Immature natural killer cell (primary cell): Measurements from ENCODE around the gene DCTD. TPM values are rescaled to one million over a fixed set of nuclear protein-coding genes. Genes with fewer than 3 reads are reported as not detected.

Source experiments
- DNase-seq, 3 donors: peaks; one replicate each; pipeline ENCODE4 v3.0.0; 2022; ENCODE audit warnings: mixed read lengths in 1 of 3
- H3K27ac Mint-ChIP-seq, 6 donors: one replicate each; pipeline ENCODE4 v1.8.0; 2020; ENCODE audit warnings: mixed read lengths in 6 of 6, mild to moderate bottlenecking in 5 of 6, inconsistent platforms in 4 of 6, moderate library complexity in 3 of 6
- H3K27me3 Mint-ChIP-seq, 3 donors: one replicate each; pipeline ENCODE4 v1.8.0; 2020 to 2021; ENCODE audit warnings: low read depth in 3 of 3, mild to moderate bottlenecking in 3 of 3, mixed read lengths in 3 of 3, moderate library complexity in 3 of 3, inconsistent platforms in 1 of 3
- H3K36me3 Mint-ChIP-seq, 3 donors: one replicate each; pipeline ENCODE4 v1.8.0; 2020; ENCODE audit warnings: mixed read lengths in 3 of 3, inconsistent platforms in 2 of 3, mild to moderate bottlenecking in 2 of 3
- H3K4me1 Mint-ChIP-seq, 2 donors: one replicate each; pipeline ENCODE4 v1.8.0; 2020; ENCODE audit warnings: inconsistent platforms in 2 of 2, mild to moderate bottlenecking in 2 of 2, mixed read lengths in 2 of 2, moderate library complexity in 1 of 2
- H3K4me3 Mint-ChIP-seq, 5 donors: one replicate each; pipeline ENCODE4 v1.8.0; 2020; ENCODE audit warnings: mild to moderate bottlenecking in 5 of 5, mixed read lengths in 5 of 5, inconsistent platforms in 3 of 5, moderate library complexity in 3 of 5
- H3K9me3 Mint-ChIP-seq, 6 donors: one replicate each; pipeline ENCODE4 v1.8.0; 2020; ENCODE audit warnings: mild to moderate bottlenecking in 6 of 6, mixed read lengths in 6 of 6, inconsistent platforms in 4 of 6, moderate library complexity in 3 of 6
- polyA plus RNA-seq, 3 donors: library from polyadenylated mRNA; unstranded; fragments of 300-500 nt; fragmentation: Illumina TruSeq; gene quantifications; one replicate each; pipeline ENCODE4 v1.2.3, GENCODE V29; 2021

The DCTD gene
- polyA plus RNA-seq, 3 donors from 2014 or later: 75.1 to 131 (median 96.9) TPM

- Mint-ChIP-seq H3K4me3 (no peak overlapping the region), H3K27ac (no peak overlapping the region), H3K27me3 (peaks cover 0 to 2% (median 2%) of the 10 kb centered on the region in 3 donors), H3K4me1 (peaks cover 0 to 3% of the 10 kb centered on the region in 2 donors), H3K9me3 (no peaks in the 10 kb centered on the region), H3K36me3 (peaks cover 21 to 52% (median 33%) of the 10 kb centered on the region in 3 donors)
- no peak for DNase-seq
These were observed 22.4 kb downstream of the DCTD start for GRCh38 chr4:182894681-182895275.

GRCh38 chr4:182893474-182894080 is 23.6 kb downstream of the DCTD start:
- Mint-ChIP-seq H3K4me1 (peaks cover 0 to 3% of the 10 kb centered on the region in 2 donors), H3K4me3 (no peak overlapping the region), H3K27ac (peak overlapping the region in 1 of 6 donors; percentile 16), H3K9me3 (no peaks in the 10 kb centered on the region), H3K36me3 (peaks cover 32 to 62% (median 40%) of the 10 kb centered on the region in 3 donors), H3K27me3 (peaks cover 0 to 2% (median 2%) of the 10 kb centered on the region in 3 donors)
- DNase-seq: no peak

GRCh38 chr4:182893047-182893446 is 24.1 kb downstream of the DCTD start:
- Mint-ChIP-seq H3K9me3 (no peaks in the 10 kb centered on the region), H3K4me3 (no peak overlapping the region), H3K27me3 (peaks cover 0 to 2% (median 2%) of the 10 kb centered on the region in 3 donors), H3K27ac (peak overlapping the region in 1 of 6 donors; percentile 16), H3K4me1 (no peaks in the 10 kb centered on the region), H3K36me3 (peaks cover 32 to 63% (median 41%) of the 10 kb centered on the region in 3 donors)
- DNase-seq: no peak

- no peak overlapping the region for H3K27ac Mint-ChIP-seq
- peaks cover 0 to 2% (median 0%) of the 10 kb centered on the region in 3 donors for H3K27me3 Mint-ChIP-seq
- no peak for DNase-seq
- H3K36me3 Mint-ChIP-seq: peaks cover 52 to 75% (median 56%) of the 10 kb centered on the region in 3 donors
- no peaks in the 10 kb centered on the region for H3K4me1 Mint-ChIP-seq
- H3K9me3 Mint-ChIP-seq: no peaks in the 10 kb centered on the region
- H3K4me3 Mint-ChIP-seq: no peak overlapping the region
These were observed 27.0 kb downstream of the DCTD start for GRCh38 chr4:182890202-182890601.

- no peaks in the 10 kb centered on the region for H3K9me3 Mint-ChIP-seq
- H3K27ac Mint-ChIP-seq: peak overlapping the region in 2 of 6 donors; percentile 1 to 36
- H3K36me3 Mint-ChIP-seq: peaks cover 60 to 77% (median 63%) of the 10 kb centered on the region in 3 donors
- no peaks in the 10 kb centered on the region for H3K4me1 Mint-ChIP-seq
- H3K4me3 Mint-ChIP-seq: no peak overlapping the region
- no peak for DNase-seq
- H3K27me3 Mint-ChIP-seq: no peaks in the 10 kb centered on the region
These were observed 28.3 kb downstream of the DCTD start for GRCh38 chr4:182888891-182889290.

- H3K27ac Mint-ChIP-seq: no peak overlapping the region
- H3K27me3 Mint-ChIP-seq: peaks cover 0 to 1% (median 0%) of the 10 kb centered on the region in 3 donors
- no peak overlapping the region for H3K4me3 Mint-ChIP-seq
- DNase-seq: no peak
- H3K36me3 Mint-ChIP-seq: peaks cover 72 to 85% (median 73%) of the 10 kb centered on the region in 3 donors
- no peaks in the 10 kb centered on the region for H3K4me1 Mint-ChIP-seq
- no peaks in the 10 kb centered on the region for H3K9me3 Mint-ChIP-seq
These were observed 30.4 kb downstream of the DCTD start for GRCh38 chr4:182886768-182887167.

- Mint-ChIP-seq H3K4me1 (no peaks in the 10 kb centered on the region), H3K36me3 (peaks cover 68 to 80% (median 70%) of the 10 kb centered on the region in 3 donors)
These were observed 31.0 kb downstream of the DCTD start for GRCh38 chr4:182886205-182886604.

GRCh38 chr4:182885738-182886077 is 31.5 kb downstream of the DCTD start:
- Mint-ChIP-seq H3K36me3 (peaks cover 63 to 75% (median 70%) of the 10 kb centered on the region in 3 donors), H3K27me3 (peaks cover 0 to 1% (median 0%) of the 10 kb centered on the region in 3 donors), H3K4me3 (no peak overlapping the region), H3K9me3 (no peaks in the 10 kb centered on the region), H3K27ac (no peak overlapping the region), H3K4me1 (no peaks in the 10 kb centered on the region)
- no peak for DNase-seq

More at GRCh38 chr4:182886205-182886604, 31.0 kb downstream of the DCTD start:
- H3K9me3 Mint-ChIP-seq: no peaks in the 10 kb centered on the region
- DNase-seq: no peak
- no peak overlapping the region for H3K4me3 Mint-ChIP-seq
- H3K27ac Mint-ChIP-seq: peak overlapping the region in 1 of 6 donors; percentile 17
- H3K27me3 Mint-ChIP-seq: peaks cover 0 to 1% (median 0%) of the 10 kb centered on the region in 3 donors

GRCh38 chr4:182885022-182885737 is 32.0 kb downstream of the DCTD start:
- Mint-ChIP-seq H3K27me3 (peaks cover 0 to 1% (median 0%) of the 10 kb centered on the region in 3 donors), H3K36me3 (peaks cover 60 to 70% (median 66%) of the 10 kb centered on the region in 3 donors)

GRCh38 chr4:182884040-182884439 is 33.1 kb downstream of the DCTD start:
- Mint-ChIP-seq H3K9me3 (no peaks in the 10 kb centered on the region), H3K36me3 (peaks cover 49 to 63% (median 55%) of the 10 kb centered on the region in 3 donors), H3K4me1 (no peaks in the 10 kb centered on the region), H3K4me3 (no peak overlapping the region), H3K27ac (no peak overlapping the region), H3K27me3 (peaks cover 0 to 1% (median 0%) of the 10 kb centered on the region in 3 donors)
- DNase-seq: no peak

More at GRCh38 chr4:182885022-182885737, 32.0 kb downstream of the DCTD start:
- no peak overlapping the region for H3K4me3 Mint-ChIP-seq
- no peaks in the 10 kb centered on the region for H3K9me3 Mint-ChIP-seq
- no peak for DNase-seq
- no peak overlapping the region for H3K27ac Mint-ChIP-seq
- H3K4me1 Mint-ChIP-seq: no peaks in the 10 kb centered on the region

- no peaks in the 10 kb centered on the region for H3K9me3 Mint-ChIP-seq
- peaks cover 0 to 1% (median 0%) of the 10 kb centered on the region in 3 donors for H3K27me3 Mint-ChIP-seq
- no peak overlapping the region for H3K27ac Mint-ChIP-seq
- H3K4me3 Mint-ChIP-seq: no peak overlapping the region
- H3K4me1 Mint-ChIP-seq: no peaks in the 10 kb centered on the region
- no peak for DNase-seq
- H3K36me3 Mint-ChIP-seq: peaks cover 43 to 57% (median 48%) of the 10 kb centered on the region in 3 donors
These were observed 33.8 kb downstream of the DCTD start for GRCh38 chr4:182883351-182883750.

GRCh38 chr4:182881914-182882313 is 35.3 kb downstream of the DCTD start:
- DNase-seq: no peak
- no peak overlapping the region for H3K27ac Mint-ChIP-seq
- H3K4me3 Mint-ChIP-seq: no peak overlapping the region
- peaks cover 45 to 48% (median 47%) of the 10 kb centered on the region in 3 donors for H3K36me3 Mint-ChIP-seq
- H3K9me3 Mint-ChIP-seq: no peaks in the 10 kb centered on the region
- no peaks in the 10 kb centered on the region for H3K4me1 Mint-ChIP-seq
- peaks cover 0 to 1% (median 0%) of the 10 kb centered on the region in 3 donors for H3K27me3 Mint-ChIP-seq

GRCh38 chr4:182880387-182881356 is 36.5 kb downstream of the DCTD start:
- no peaks in the 10 kb centered on the region for H3K4me1 Mint-ChIP-seq
- peaks cover 37 to 41% (median 40%) of the 10 kb centered on the region in 3 donors for H3K36me3 Mint-ChIP-seq
- H3K27me3 Mint-ChIP-seq: peaks cover 0 to 1% (median 0%) of the 10 kb centered on the region in 3 donors
- H3K27ac Mint-ChIP-seq: no peak overlapping the region
- no peak for DNase-seq
- no peak overlapping the region for H3K4me3 Mint-ChIP-seq
- no peaks in the 10 kb centered on the region for H3K9me3 Mint-ChIP-seq
